ENCODE results near the gene ZNF324.

DNA sequence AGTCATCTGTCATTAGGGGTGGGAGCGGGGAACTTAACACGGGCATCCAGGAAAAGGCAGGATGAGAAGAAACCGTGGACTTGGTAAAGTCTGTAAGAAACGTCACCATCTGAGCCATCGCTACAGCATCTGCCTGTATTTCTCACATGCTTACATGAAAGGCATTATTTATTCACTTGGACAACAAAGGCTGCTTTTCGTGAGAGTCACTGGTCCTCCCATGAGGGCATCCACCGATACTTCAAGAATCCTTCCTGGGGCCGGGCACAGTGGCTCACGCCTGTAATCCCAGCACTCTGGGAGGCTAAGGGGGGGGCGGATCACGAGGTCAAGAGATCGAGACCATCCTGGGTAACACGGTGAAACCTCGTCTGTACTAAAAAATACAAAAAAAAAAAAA, 25.4 kb downstream of the ZNF324 start:
- TF ChIP-seq CSRNP3 (CRISPR knock-in tag; IDR thresholded peaks at IDR 0.05): no peak
- TF ChIP-seq ARNTL (CRISPR knock-in tag; IDR thresholded peaks at IDR 0.05; ENCODE audit: borderline replicate concordance, low read depth): no peak
- TF ChIP-seq TOX (CRISPR knock-in tag; IDR thresholded peaks at IDR 0.05; ENCODE audit: borderline replicate concordance): no peak
- TF ChIP-seq RARB (CRISPR knock-in tag; IDR thresholded peaks at IDR 0.05): no peak
- TF ChIP-seq PATZ1 (CRISPR knock-in tag; IDR thresholded peaks at IDR 0.05; ENCODE audit: borderline replicate concordance): no peak
- TF ChIP-seq OSR1 (CRISPR knock-in tag; IDR thresholded peaks at IDR 0.05): no peak
- no peak for TF ChIP-seq TCF4 (CRISPR knock-in tag; IDR thresholded peaks at IDR 0.05; ENCODE audit: borderline replicate concordance)
- TF ChIP-seq ZC3H10 (CRISPR knock-in tag; IDR thresholded peaks at IDR 0.05): no peak
